GM10248 (cell line): Measurements from ENCODE around the gene MAPT.

Experiments
- CTCF ChIA-PET: fragments of 300-600 bp; sonication (Branson Sonifier 250); formaldehyde crosslinking; extraction: SDS; loops from one replicate; lab custom pipeline; 2021; ENCODE audit warnings: antibody characterized with exemption; lab: Yijun Ruan, JAX
- POLR2A ChIA-PET: fragments of 350-650 bp; sonication (Branson Sonifier 250); formaldehyde crosslinking; extraction: SDS; loops from one replicate; lab custom pipeline; 2020; ENCODE audit warnings: antibody characterized with exemption; lab: Yijun Ruan, JAX
- DNase-seq: peaks from one replicate; pipeline ENCODE4 v3.0.0; 2012; ENCODE audit errors: extremely low spot score
- TF ChIP-seq, protein P1 (sequence below): IDR thresholded peaks from 2 replicates; pipeline ENCODE4 v1.5.1; 2012; ENCODE audit warnings: mild to moderate bottlenecking, low read depth; ENCODE audit errors: extremely low read depth, missing control alignments, control extremely low read depth

MAPT gene

DNA sequence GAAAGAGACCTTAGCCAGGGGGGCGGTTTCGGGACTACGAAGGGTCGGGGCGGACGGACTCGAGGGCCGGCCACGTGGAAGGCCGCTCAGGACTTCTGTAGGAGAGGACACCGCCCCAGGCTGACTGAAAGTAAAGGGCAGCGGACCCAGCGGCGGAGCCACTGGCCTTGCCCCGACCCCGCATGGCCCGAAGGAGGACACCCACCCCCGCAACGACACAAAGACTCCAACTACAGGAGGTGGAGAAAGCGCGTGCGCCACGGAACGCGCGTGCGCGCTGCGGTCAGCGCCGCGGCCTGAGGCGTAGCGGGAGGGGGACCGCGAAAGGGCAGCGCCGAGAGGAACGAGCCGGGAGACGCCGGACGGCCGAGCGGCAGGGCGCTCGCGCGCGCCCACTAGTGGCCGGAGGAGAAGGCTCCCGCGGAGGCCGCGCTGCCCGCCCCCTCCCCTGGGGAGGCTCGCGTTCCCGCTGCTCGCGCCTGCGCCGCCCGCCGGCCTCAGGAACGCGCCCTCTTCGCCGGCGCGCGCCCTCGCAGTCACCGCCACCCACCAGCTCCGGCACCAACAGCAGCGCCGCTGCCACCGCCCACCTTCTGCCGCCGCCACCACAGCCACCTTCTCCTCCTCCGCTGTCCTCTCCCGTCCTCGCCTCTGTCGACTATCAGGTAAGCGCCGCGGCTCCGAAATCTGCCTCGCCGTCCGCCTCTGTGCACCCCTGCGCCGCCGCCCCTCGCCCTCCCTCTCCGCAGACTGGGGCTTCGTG lies at the start of gene MAPT:
Gene MAPT, plus strand, starts transcription at position 533 of the 763 bp plus-strand sequence. CDS start 67,784 bp downstream, outside the sequence.
- TF ChIP-seq, protein P1, sequence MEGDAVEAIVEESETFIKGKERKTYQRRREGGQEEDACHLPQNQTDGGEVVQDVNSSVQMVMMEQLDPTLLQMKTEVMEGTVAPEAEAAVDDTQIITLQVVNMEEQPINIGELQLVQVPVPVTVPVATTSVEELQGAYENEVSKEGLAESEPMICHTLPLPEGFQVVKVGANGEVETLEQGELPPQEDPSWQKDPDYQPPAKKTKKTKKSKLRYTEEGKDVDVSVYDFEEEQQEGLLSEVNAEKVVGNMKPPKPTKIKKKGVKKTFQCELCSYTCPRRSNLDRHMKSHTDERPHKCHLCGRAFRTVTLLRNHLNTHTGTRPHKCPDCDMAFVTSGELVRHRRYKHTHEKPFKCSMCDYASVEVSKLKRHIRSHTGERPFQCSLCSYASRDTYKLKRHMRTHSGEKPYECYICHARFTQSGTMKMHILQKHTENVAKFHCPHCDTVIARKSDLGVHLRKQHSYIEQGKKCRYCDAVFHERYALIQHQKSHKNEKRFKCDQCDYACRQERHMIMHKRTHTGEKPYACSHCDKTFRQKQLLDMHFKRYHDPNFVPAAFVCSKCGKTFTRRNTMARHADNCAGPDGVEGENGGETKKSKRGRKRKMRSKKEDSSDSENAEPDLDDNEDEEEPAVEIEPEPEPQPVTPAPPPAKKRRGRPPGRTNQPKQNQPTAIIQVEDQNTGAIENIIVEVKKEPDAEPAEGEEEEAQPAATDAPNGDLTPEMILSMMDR, result peak; percentile 93
- POLR2A ChIA-PET, result no interaction called here
- CTCF ChIA-PET, result interaction anchor here (0.6 to 1.3 kb wide), 5 partner anchors 11 to 30 kb away, joined by 3 to 5 read pairs (median 3); no protein-coding TSS in a partner anchor
- DNase-seq, result peak; percentile 97

DNA sequence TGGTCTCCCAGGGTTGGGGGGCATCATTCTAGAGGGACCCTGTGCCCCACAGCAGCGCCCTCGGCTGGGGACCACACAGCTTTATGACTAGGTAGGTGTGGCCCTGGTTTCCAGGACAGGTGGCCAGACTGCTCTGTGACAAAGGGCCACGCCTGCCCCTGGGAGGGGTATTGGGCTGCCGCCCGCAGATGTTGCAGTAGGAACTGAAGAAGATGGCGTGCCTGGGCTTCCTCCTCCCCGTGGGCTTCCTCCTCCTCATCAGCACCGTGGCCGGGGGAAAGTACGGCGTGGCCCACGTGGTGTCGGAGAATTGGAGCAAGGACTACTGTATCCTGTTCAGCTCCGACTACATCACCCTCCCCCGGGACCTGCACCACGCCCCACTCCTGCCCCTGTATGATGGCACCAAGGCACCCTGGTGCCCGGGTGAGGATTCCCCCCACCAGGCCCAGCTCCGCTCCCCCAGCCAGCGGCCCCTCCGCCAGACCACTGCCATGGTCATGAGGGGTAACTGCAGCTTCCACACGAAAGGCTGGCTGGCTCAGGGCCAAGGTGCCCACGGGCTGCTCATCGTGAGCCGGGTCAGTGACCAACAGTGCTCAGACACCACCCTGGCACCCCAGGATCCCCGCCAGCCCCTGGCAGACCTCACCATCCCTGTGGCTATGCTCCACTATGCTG lies 49.5 kb upstream of the MAPT start, which contains the start of gene SPPL2C:
Gene SPPL2C, plus strand, starts transcription at position 187 of the 681 bp plus-strand sequence. Its CDS starts 26 bp downstream, at position 213.
- CTCF ChIA-PET, result interaction anchor here (1.1 kb wide), 1 partner anchor 205 kb away, joined by 4 read pairs; no protein-coding TSS in a partner anchor
- POLR2A ChIA-PET, result no interaction called here
- DNase-seq, result no peak
- TF ChIP-seq, protein P1, result no peak

DNA sequence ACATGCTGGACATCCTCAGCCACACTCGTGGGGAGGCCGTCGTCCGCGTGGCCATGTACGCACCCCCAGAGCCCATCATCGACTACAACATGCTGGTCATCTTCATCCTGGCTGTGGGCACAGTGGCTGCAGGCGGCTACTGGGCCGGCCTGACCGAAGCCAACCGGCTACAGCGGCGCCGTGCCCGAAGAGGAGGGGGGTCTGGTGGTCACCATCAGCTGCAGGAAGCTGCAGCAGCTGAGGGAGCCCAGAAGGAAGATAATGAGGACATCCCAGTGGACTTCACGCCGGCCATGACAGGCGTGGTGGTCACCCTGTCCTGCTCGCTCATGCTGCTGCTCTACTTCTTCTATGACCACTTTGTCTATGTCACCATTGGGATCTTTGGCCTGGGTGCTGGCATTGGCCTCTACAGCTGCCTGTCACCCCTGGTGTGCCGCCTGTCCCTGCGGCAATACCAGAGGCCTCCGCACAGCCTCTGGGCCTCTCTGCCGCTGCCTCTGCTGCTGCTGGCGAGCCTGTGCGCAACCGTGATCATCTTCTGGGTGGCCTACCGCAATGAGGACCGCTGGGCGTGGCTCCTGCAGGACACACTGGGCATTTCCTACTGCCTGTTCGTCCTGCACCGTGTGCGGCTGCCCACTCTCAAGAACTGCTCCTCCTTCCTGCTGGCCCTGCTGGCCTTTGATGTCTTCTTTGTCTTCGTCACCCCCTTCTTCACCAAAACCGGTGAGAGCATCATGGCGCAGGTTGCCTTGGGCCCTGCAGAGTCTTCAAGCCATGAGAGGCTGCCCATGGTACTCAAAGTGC lies 48.8 kb upstream of the MAPT start:
- POLR2A ChIA-PET, result no interaction called here
- TF ChIP-seq, protein P1, result no peak
- no peak for DNase-seq
- CTCF ChIA-PET, result interaction anchor here (1.6 kb wide), 1 partner anchor 13 kb away, joined by 7 read pairs; no protein-coding TSS in a partner anchor

DNA sequence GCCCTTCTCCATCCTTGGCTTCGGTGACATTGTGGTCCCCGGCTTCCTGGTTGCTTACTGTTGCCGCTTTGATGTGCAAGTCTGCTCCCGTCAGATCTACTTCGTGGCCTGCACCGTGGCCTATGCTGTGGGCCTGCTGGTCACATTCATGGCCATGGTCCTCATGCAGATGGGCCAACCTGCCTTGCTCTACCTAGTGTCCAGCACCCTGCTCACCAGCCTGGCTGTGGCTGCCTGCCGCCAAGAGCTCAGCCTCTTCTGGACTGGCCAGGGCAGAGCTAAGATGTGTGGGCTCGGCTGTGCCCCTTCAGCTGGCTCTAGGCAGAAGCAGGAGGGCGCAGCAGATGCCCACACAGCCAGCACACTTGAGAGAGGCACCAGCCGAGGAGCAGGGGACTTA lies 48.1 kb upstream of the MAPT start:
- DNase-seq, result no peak
- TF ChIP-seq, protein P1, result no peak
- POLR2A ChIA-PET, result no interaction called here
- CTCF ChIA-PET, result interaction anchor here (1.1 to 1.6 kb wide), 2 partner anchors 14 to 206 kb away, joined by 4 to 7 read pairs; no protein-coding TSS in a partner anchor

DNA sequence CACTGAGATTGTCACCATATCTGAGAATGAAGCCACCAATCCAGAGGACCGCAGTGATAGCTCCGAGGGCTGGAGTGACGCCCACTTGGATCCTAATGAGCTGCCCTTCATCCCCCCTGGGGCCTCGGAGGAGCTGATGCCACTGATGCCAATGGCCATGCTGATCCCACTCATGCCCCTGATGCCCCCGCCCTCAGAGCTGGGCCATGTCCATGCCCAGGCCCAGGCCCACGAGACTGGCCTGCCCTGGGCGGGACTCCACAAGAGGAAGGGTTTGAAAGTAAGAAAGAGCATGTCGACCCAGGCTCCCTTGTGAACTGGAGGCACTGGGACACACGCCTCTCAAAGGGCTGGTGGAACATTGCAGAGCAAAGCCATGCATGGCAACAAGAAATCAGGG lies 47.7 kb upstream of the MAPT start:
- TF ChIP-seq, protein P1, result no peak
- POLR2A ChIA-PET, result no interaction called here
- no peak for DNase-seq
- CTCF ChIA-PET, result interaction anchor here (1.1 to 1.6 kb wide), 2 partner anchors 14 to 207 kb away, joined by 4 to 7 read pairs; no protein-coding TSS in a partner anchor
